Lower leg skin (tissue), 4 donors: ENCODE results near the gene RAB1B. TPM values are rescaled to one million over a fixed set of nuclear protein-coding genes. Genes with fewer than 3 reads are reported as not detected.

Experiments used
- DNase-seq, 2 donors: peaks; one replicate each; pipeline ENCODE4 v3.0.0-alpha.2; 2019; ENCODE audit warnings: low spot score in 2 of 2
- H3K4me3 ChIP-seq: fragments of 200-600 bp; sonication (generic); 2 replicates; pipeline ENCODE4 v1.5.1; 2017; ENCODE audit warnings: mild to moderate bottlenecking, low read depth; ENCODE audit not compliant: poor library complexity, severe bottlenecking
- CTCF ChIP-seq, 3 donors: fragments of 450-650 bp; IDR thresholded peaks; one replicate each; pipeline ENCODE4 v1.5.1; 2016; ENCODE audit warnings: antibody characterized with exemption in 3 of 3, mild to moderate bottlenecking in 3 of 3, moderate library complexity in 2 of 3
- POLR2A ChIP-seq, 2 donors: fragments of 450-650 bp; IDR thresholded peaks; one replicate each; pipeline ENCODE4 v1.6.1; 2016 to 2017; ENCODE audit warnings: antibody characterized with exemption in 2 of 2, mild to moderate bottlenecking in 1 of 2, moderate library complexity in 1 of 2
- WGBS, 2 donors: methylation state at CpG; one replicate each; pipeline ENCODE4 v1.1.5; 2018; 5-methylcytosine and 5-hydroxymethylcytosine counted together
- intact Hi-C: fragments of 100-400 bp; cut with DNase I; formaldehyde crosslinking; loops from one replicate; pipeline ENCODE4 v1.15.0; 2023; ENCODE audit warnings: low total_unique reads
- total RNA-seq, 4 donors: library from RNA; depleted of rRNA; stranded (reverse); fragments of >200 nt; gene quantifications; one replicate each; pipeline ENCODE4 v1.1.0, GENCODE V29; 2016

RAB1B gene
- total RNA-seq, 4 donors from 2014 or later = 118 to 143 (median 126) TPM

DNA sequence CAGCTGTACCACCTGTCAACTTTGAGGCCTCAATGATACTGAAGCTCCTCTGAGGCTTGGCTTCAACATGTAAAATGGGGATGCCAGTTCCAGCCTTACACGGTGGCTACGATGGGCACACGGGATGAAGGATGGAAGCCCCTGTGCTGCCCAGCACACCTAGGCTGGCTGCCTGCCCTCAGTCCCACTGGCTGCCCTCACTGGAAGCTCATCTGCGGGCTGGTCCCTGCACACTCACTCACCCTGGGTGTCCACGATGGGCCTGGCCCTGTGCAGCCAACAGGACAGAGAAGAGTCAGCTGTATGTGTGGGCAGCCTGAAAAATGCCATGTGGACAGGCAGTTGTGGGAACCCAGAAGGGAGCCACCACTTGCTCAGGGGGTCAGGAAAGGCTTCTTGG lies 18.3 kb downstream of the RAB1B start:
- WGBS, 2 donors = 84 to 85% methylated on average over 5 of the region's 5 CpGs
- TF ChIP-seq POLR2A (IDR thresholded peaks at IDR 0.05) (no peak), CTCF (IDR thresholded peaks at IDR 0.05) (no peak)
- intact Hi-C loops = loop anchor here (5.0 kb wide), 1 partner anchor 64 kb away; no protein-coding TSS in a partner anchor
- no peak for DNase-seq
- H3K4me3 ChIP-seq = no peak overlapping the region

DNA sequence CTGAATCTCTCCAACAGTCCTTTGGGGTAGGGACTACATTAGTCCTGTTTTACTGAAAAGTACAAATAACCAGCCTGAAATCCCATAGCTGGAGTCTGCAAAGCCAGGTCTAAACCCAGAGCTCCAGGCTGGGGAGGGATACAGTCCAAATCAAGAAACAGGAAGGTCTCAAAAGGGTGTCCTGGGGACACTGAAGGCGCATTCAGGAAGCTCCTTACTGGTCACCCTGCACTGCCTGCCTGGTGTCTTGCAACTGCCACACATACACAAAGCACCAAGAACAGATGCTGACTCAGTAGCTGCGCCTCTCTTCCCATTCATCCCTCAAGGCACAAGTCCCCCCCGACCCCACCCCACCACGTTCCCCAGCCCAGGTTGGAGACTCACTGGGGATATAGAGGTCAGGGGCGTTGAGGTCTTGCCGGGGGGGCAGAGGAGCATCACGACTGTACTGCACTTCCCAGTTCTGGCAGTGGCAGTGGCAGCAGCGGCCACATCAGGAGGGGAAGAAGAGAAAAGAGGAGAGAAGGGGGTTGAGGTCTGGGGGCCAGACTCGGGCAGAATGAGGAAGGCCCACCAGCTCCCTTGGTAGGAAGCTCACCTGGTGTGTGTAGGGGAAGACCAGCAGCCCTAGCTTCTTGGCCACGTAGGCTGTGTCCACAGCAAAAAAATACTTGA lies 18.9 kb downstream of the RAB1B start:
- no peak overlapping the region for H3K4me3 ChIP-seq
- intact Hi-C loops = loop anchor here (5.0 kb wide), 1 partner anchor 65 kb away; no protein-coding TSS in a partner anchor
- TF ChIP-seq CTCF (IDR thresholded peaks at IDR 0.05) = no peak
- TF ChIP-seq POLR2A (IDR thresholded peaks at IDR 0.05) = no peak
- 62 to 65% methylated on average over 10 of the region's 10 CpGs for WGBS, 2 donors
- no peak for DNase-seq

DNA sequence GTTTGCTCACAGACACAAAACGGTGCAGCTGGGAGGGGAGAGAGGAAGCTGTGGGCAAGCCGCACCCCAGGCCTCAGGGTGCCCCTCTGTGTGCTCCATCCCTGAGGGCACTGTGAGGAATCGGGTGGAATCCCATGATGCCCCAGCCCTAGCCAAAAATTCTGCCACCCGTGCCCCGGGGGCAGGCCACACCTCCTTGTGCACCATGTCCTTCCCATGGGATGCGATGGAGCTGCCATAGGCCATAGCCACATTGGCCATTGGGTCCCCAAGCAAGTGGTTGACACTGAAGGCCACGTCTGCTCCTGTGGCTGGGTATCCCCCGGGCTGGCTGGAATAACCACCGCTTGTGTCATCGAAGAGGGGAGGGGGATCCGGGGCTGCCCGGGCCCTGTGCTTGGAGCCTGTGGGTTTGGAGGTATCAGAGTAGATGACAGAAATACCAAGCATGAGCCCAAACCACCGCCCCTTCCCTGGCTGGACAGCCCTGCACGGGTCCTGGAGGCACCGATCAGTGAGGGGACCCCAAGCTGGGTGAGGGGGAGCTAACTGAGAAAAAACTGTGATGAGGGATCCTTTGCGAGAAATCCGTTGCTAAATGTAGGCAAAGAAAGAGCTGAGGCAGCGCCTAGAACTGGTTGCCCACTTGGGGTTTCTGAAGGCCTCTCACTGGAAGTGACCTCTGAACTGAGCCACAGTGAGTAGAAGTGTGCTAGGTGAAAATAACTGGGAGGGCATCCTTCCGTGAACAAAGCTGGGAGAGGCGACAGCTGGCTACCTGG lies 19.6 kb downstream of the RAB1B start:
- TF ChIP-seq CTCF (IDR thresholded peaks at IDR 0.05) = no peak
- TF ChIP-seq POLR2A (IDR thresholded peaks at IDR 0.05) = no peak
- 33 to 34% methylated on average over 20 of the region's 20 CpGs for WGBS, 2 donors
- peak overlapping the region; percentile 71 for H3K4me3 ChIP-seq
- intact Hi-C loops = loop anchor here (5.0 kb wide), 1 partner anchor 66 kb away; no protein-coding TSS in a partner anchor
- DNase-seq = no peak

GRCh38 chr11:66288671-66289547 lies 20.5 kb downstream of the RAB1B start, which contains the start of gene YIF1A:
TSS of gene YIF1A (minus strand) at chr11:66289143. CDS start at chr11:66288985, 158 bp downstream.
- TF ChIP-seq CTCF (IDR thresholded peaks at IDR 0.05) = no peak
- TF ChIP-seq POLR2A (IDR thresholded peaks at IDR 0.05) = peak in 1 of 2 donors; percentile 42
- WGBS, 2 donors = 0 to 1% methylated on average over 36 to 53 of the region's 87 CpGs
- H3K4me3 ChIP-seq = peak within 1 kb of the TSS; percentile 71
- peak; percentile 98 to 100 for DNase-seq
- intact Hi-C loops = loop anchor here (5.0 kb wide), 1 partner anchor 67 kb away; no protein-coding TSS in a partner anchor
